SH-SY5Y (cell line): ENCODE data around the gene TEX14.

Experiments used
- GATA2 ChIP-seq: IDR thresholded peaks from 2 replicates; pipeline ENCODE4 v1.6.1; 2011; ENCODE audit warnings: mild to moderate bottlenecking, low read depth, low read length
- GATA3 ChIP-seq: IDR thresholded peaks from 2 replicates; pipeline ENCODE4 v1.6.1; 2011; ENCODE audit warnings: low read depth, mild to moderate bottlenecking, low read length, moderate library complexity

- TF ChIP-seq GATA2 (no peak), GATA3 (no peak)
Observed at GRCh38 chr17:58639681-58640080, 52.2 kb downstream of the TEX14 start.
